Chondrocyte (in vitro differentiated cells): Measurements from ENCODE around the gene USP14. TPM values are rescaled to one million over a fixed set of nuclear protein-coding genes. Genes with fewer than 3 reads are reported as not detected.

Source experiments
- DNase-seq: peaks from one replicate; pipeline ENCODE4 v3.0.0; 2021; ENCODE audit warnings: mixed read lengths, low spot score
- H3K27ac Mint-ChIP-seq: one replicate; pipeline ENCODE4 v1.8.0; 2021; ENCODE audit warnings: mild to moderate bottlenecking, moderate library complexity, mixed read lengths; ENCODE audit not compliant: unreplicated experiment
- H3K27me3 Mint-ChIP-seq: 2 replicates; pipeline ENCODE4 v1.8.0; 2021; ENCODE audit warnings: low read depth, mixed read lengths
- H3K36me3 Mint-ChIP-seq: 2 replicates; pipeline ENCODE4 v1.8.0; 2021; ENCODE audit warnings: low read depth, mixed read lengths
- H3K4me1 Mint-ChIP-seq: 2 replicates; pipeline ENCODE4 v1.8.0; 2021; ENCODE audit warnings: low read depth, mild to moderate bottlenecking, mixed read lengths
- H3K4me3 Mint-ChIP-seq: one replicate; pipeline ENCODE4 v1.8.0; 2021; ENCODE audit warnings: mild to moderate bottlenecking, moderate library complexity, mixed read lengths; ENCODE audit not compliant: unreplicated experiment
- H3K9me3 Mint-ChIP-seq: 2 replicates; pipeline ENCODE4 v1.8.0; 2021; ENCODE audit warnings: low read depth, mixed read lengths
- total RNA-seq: library from RNA; stranded (reverse); gene quantifications from 3 replicates; pipeline ENCODE4 v1.2.1, GENCODE V29; 2021
- TF ChIP-seq, protein P1 (sequence below): fragments of 200-600 bp; sonication (generic); IDR thresholded peaks from 2 replicates; pipeline ENCODE4 v1.5.0; 2021; ENCODE audit warnings: antibody characterized with exemption, mild to moderate bottlenecking, moderate library complexity

The USP14 gene
- total RNA-seq, 1 donor from 2014 or later: 76.7 TPM

DNA sequence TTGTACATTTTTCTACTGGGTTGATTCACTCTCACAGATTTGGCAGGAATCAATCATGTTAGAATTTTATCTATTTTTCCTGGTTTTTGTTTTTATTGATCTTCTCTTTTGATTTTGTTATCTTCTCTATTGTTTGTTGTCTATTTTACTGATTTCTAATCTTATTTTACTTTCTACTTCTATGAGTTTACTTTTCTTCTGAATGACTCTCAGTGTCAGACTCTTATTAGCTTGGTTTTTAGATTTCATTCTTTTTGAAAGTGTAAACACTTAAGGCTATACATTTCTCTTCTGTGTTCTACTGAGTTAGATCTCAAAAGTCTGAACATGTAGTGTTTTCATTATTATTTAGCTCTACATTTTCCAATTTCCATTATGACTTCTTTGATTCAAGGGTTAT lies 62.4 kb downstream of the USP14 start:
- TF ChIP-seq, protein P1, sequence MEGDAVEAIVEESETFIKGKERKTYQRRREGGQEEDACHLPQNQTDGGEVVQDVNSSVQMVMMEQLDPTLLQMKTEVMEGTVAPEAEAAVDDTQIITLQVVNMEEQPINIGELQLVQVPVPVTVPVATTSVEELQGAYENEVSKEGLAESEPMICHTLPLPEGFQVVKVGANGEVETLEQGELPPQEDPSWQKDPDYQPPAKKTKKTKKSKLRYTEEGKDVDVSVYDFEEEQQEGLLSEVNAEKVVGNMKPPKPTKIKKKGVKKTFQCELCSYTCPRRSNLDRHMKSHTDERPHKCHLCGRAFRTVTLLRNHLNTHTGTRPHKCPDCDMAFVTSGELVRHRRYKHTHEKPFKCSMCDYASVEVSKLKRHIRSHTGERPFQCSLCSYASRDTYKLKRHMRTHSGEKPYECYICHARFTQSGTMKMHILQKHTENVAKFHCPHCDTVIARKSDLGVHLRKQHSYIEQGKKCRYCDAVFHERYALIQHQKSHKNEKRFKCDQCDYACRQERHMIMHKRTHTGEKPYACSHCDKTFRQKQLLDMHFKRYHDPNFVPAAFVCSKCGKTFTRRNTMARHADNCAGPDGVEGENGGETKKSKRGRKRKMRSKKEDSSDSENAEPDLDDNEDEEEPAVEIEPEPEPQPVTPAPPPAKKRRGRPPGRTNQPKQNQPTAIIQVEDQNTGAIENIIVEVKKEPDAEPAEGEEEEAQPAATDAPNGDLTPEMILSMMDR: no peak
- no peaks in the 10 kb centered on the region for H3K27me3 Mint-ChIP-seq
- no peaks in the 10 kb centered on the region for H3K9me3 Mint-ChIP-seq
- no peak overlapping the region for H3K27ac Mint-ChIP-seq
- H3K4me3 Mint-ChIP-seq: no peak overlapping the region
- no peak for DNase-seq
- H3K36me3 Mint-ChIP-seq: peaks cover 24% of the 10 kb centered on the region
- no peaks in the 10 kb centered on the region for H3K4me1 Mint-ChIP-seq

DNA sequence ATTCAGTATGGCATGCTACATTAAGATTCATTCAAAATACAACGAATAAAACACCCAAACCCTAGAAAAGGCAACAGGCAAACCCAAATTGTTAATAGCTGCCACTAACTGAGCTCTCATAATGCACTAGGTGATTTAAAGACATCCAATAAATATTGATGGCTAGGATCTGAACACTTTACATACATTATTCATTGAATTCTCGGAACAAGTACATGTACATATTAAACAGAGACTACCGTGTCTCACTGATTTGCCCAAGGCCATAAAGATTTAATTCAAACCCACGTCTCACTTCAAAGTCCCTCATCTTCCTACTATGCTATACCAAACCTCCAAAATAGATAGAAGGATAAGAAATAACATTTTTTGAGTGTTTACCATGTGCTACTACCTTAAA lies 67.4 kb downstream of the USP14 start:
- H3K36me3 Mint-ChIP-seq: peaks cover 15% of the 10 kb centered on the region
- no peaks in the 10 kb centered on the region for H3K4me1 Mint-ChIP-seq
- no peak overlapping the region for H3K27ac Mint-ChIP-seq
- H3K4me3 Mint-ChIP-seq: no peak overlapping the region
- H3K27me3 Mint-ChIP-seq: no peaks in the 10 kb centered on the region
- TF ChIP-seq, protein P1: no peak
- DNase-seq: no peak
- H3K9me3 Mint-ChIP-seq: no peaks in the 10 kb centered on the region

DNA sequence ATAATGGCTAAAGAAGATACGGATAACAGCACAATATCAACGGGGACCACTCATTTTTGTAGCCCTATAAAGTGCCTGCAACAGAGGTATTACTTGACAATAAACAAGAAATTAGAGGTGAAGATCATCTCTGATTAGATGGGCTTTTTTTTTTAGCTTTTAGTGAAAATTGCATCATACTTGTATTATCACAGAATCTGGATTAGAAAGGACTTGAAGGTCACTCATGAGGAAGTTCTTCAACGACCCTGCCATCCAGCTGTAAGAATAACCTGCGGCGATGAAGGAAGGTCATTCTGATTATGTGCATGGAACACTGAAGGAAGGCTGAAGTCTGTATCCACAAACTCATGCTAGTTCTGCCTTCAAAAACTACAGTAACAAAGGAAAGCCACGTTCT lies 69.0 kb downstream of the USP14 start:
- Mint-ChIP-seq H3K4me3 (no peak overlapping the region), H3K36me3 (peaks cover 15% of the 10 kb centered on the region), H3K27ac (no peak overlapping the region), H3K27me3 (no peaks in the 10 kb centered on the region), H3K9me3 (no peaks in the 10 kb centered on the region), H3K4me1 (no peaks in the 10 kb centered on the region)
- TF ChIP-seq, protein P1: no peak
- no peak for DNase-seq

DNA sequence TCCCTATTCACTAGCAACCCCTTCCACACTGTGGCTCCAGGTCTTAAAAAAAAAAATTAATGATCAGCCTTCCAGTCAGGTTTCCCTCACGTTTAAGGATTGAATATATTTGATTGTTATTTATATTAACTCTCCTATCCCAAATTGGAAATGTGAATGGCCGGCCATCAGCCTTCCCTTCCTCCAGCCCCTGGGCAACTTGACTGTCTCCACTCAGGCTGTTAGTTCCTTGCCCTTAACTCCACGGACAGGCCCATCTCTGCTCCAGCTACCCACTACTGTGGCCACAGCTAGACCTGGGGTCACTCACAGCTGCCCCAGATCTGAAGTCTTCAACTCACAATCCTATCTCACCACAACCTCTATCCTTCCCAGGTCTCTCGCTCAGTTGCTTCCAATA lies 69.5 kb downstream of the USP14 start:
- DNase-seq: no peak
- no peaks in the 10 kb centered on the region for H3K9me3 Mint-ChIP-seq
- no peak overlapping the region for H3K4me3 Mint-ChIP-seq
- peaks cover 15% of the 10 kb centered on the region for H3K36me3 Mint-ChIP-seq
- H3K27ac Mint-ChIP-seq: no peak overlapping the region
- no peaks in the 10 kb centered on the region for H3K4me1 Mint-ChIP-seq
- TF ChIP-seq, protein P1: no peak
- H3K27me3 Mint-ChIP-seq: no peaks in the 10 kb centered on the region

DNA sequence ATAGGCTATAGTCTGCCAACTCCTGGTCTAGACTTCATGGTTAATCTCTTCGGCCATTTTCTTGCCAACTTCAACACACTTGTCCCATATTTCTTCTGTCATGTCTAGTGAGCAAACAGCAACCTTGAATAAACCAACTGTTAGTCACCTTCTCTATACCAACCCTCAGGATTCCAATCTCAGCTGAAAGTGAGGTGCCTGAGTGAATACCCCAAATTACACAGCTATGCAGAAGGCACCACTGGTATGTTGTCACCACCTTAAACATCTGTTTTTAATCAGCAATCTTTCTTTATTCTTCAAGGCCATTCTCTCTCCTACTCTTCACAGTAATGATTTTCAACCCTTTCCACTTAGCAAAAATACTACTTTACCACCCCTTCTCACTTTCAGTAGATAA lies 70.2 kb downstream of the USP14 start:
- H3K27ac Mint-ChIP-seq: no peak overlapping the region
- H3K36me3 Mint-ChIP-seq: peaks cover 15% of the 10 kb centered on the region
- H3K9me3 Mint-ChIP-seq: no peaks in the 10 kb centered on the region
- TF ChIP-seq, protein P1: no peak
- no peaks in the 10 kb centered on the region for H3K4me1 Mint-ChIP-seq
- H3K4me3 Mint-ChIP-seq: no peak overlapping the region
- no peak for DNase-seq
- H3K27me3 Mint-ChIP-seq: no peaks in the 10 kb centered on the region
